IMR-90 (cell line): ENCODE measurements around the gene RPA4.

Experiments used
- BHLHE40 ChIP-seq: fragments of 150-350 bp; IDR thresholded peaks from 2 replicates; pipeline ENCODE4 v1.6.1; 2016; ENCODE audit warnings: mild to moderate bottlenecking, low read depth, low read length
- CEBPB ChIP-seq: IDR thresholded peaks from 2 replicates; pipeline ENCODE4 v1.6.1; 2012; ENCODE audit warnings: low read depth, low read length, improper control_type of control experiment
- CTCF ChIP-seq: conservative IDR thresholded peaks from 2 replicates; pipeline ENCODE4 v1.5.1; 2012; ENCODE audit warnings: mild to moderate bottlenecking, low read depth, low read length, improper control_type of control experiment
- MAFK ChIP-seq: IDR thresholded peaks from 2 replicates; pipeline ENCODE4 v1.6.1; 2012; ENCODE audit warnings: low read depth, low read length, improper control_type of control experiment
- MAZ ChIP-seq: IDR thresholded peaks from 2 replicates; pipeline ENCODE4 v1.6.1; 2012; ENCODE audit warnings: low read depth, mild to moderate bottlenecking, low read length, improper control_type of control experiment, moderate library complexity, borderline replicate concordance
- POLR2A ChIP-seq: IDR thresholded peaks from 2 replicates; pipeline ENCODE4 v1.6.1; 2012; ENCODE audit warnings: mild to moderate bottlenecking, low read depth, low read length
- RFX5 ChIP-seq: IDR thresholded peaks from 2 replicates; pipeline ENCODE4 v1.8.0; 2012; ENCODE audit warnings: low read depth, mild to moderate bottlenecking, low read length, moderate library complexity

DNA sequence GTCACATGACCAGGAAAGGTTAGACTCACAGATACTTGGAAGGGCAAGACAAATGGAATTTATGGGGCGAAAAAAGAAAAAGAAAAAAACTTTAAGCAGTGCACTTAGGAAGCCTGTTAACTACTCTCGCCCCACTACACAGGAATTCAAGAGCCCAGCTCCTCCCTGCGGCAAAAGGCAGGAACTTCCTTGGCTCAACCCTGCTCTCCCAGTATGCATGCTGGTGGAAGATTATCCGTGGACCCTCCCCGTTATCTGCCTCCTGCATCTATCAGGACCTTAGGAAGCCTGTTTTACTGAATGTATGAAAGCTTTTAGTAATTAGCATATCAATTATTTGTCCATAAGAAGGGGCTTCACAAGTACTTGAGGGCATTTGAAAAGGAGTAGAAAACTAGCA, 40.1 kb upstream of the RPA4 start:
- TF ChIP-seq CTCF (no peak), MAFK (no peak), BHLHE40 (no peak), RFX5 (no peak), CEBPB (no peak), POLR2A (no peak), MAZ (no peak)
